HUDEP-2 (cell line): ENCODE measurements around the gene RCL1.
A peak's percentile ranks its signal among the peaks of the same experiment; 100 is the strongest.
"Not testable (repeated sequence)": the region's sequence is repeated elsewhere in the genome, so short reads cannot be mapped to it uniquely, and the experiment has no call there.

Experiments used
- DNase-seq, 76 experiments: peaks; one replicate each; lab custom pipeline; 2025; ENCODE audit not compliant: unreplicated experiment in 76 of 76; lab: John Stamatoyannopoulos, UW

Gene RCL1

GRCh38 chr9:4792572-4793458 is at the start of gene RCL1:
RCL1 (plus strand) TSS chr9:4792944; CDS start chr9:4793092, 148 bp downstream.
- DNase-seq, result peak; percentile 31 to 98 (median 94)

GRCh38 chr9:4743131-4743875 is 49.4 kb upstream of the RCL1 start:
- no peak for DNase-seq

- no peak for DNase-seq
Measured at GRCh38 chr9:4746278-4747030, 46.3 kb upstream of the RCL1 start.

- peak in 4 of 76 experiments; percentile 1 to 30 (median 6) for DNase-seq
Measured at GRCh38 chr9:4748612-4749011, 44.1 kb upstream of the RCL1 start.

GRCh38 chr9:4750023-4750673 is 42.6 kb upstream of the RCL1 start:
- peak in 28 of 76 experiments; percentile 2 to 53 (median 26) for DNase-seq

GRCh38 chr9:4754530-4754929 is 38.2 kb upstream of the RCL1 start:
- DNase-seq, result not testable (repeated sequence)

GRCh38 chr9:4755026-4755609 is 37.6 kb upstream of the RCL1 start:
- no peak for DNase-seq

GRCh38 chr9:4756420-4756819 is 36.3 kb upstream of the RCL1 start:
- DNase-seq, result no peak

GRCh38 chr9:4760122-4760521 is 32.6 kb upstream of the RCL1 start:
- no peak for DNase-seq

- peak in 73 of 76 experiments; percentile 5 to 84 (median 61) for DNase-seq
Measured at GRCh38 chr9:4762108-4762885, 30.4 kb upstream of the RCL1 start.

GRCh38 chr9:4762886-4763541 is 29.7 kb upstream of the RCL1 start:
- DNase-seq, result peak in 75 of 76 experiments; percentile 19 to 86 (median 68)

- DNase-seq, result no peak
Measured at GRCh38 chr9:4764033-4764432, 28.7 kb upstream of the RCL1 start.

GRCh38 chr9:4768681-4769080 is 24.1 kb upstream of the RCL1 start:
- DNase-seq, result no peak

- peak in 5 of 76 experiments; percentile 9 to 31 (median 17) for DNase-seq
Measured at GRCh38 chr9:4769321-4770080, 23.2 kb upstream of the RCL1 start.

- no peak for DNase-seq
Measured at GRCh38 chr9:4771788-4772187, 21.0 kb upstream of the RCL1 start.

GRCh38 chr9:4774209-4774608 is 18.5 kb upstream of the RCL1 start:
- no peak for DNase-seq

- not testable (repeated sequence) for DNase-seq
Measured at GRCh38 chr9:4774958-4775357, 17.8 kb upstream of the RCL1 start.

- DNase-seq, result peak in 2 of 76 experiments; percentile 12 to 46
Measured at GRCh38 chr9:4780651-4781050, 12.1 kb upstream of the RCL1 start.
